WI38 (cell line): ENCODE data around the gene RERE.

Source experiments
- H3K4me3 ChIP-seq: 2 replicates; pipeline ENCODE4 v1.5.1; 2011; ENCODE audit warnings: low read depth, mild to moderate bottlenecking, control low read depth, low read length
- CTCF ChIP-seq: IDR thresholded peaks from 2 replicates; pipeline ENCODE4 v1.5.1; 2012; ENCODE audit warnings: low read depth, mild to moderate bottlenecking, control low read depth, low read length

The RERE gene

DNA sequence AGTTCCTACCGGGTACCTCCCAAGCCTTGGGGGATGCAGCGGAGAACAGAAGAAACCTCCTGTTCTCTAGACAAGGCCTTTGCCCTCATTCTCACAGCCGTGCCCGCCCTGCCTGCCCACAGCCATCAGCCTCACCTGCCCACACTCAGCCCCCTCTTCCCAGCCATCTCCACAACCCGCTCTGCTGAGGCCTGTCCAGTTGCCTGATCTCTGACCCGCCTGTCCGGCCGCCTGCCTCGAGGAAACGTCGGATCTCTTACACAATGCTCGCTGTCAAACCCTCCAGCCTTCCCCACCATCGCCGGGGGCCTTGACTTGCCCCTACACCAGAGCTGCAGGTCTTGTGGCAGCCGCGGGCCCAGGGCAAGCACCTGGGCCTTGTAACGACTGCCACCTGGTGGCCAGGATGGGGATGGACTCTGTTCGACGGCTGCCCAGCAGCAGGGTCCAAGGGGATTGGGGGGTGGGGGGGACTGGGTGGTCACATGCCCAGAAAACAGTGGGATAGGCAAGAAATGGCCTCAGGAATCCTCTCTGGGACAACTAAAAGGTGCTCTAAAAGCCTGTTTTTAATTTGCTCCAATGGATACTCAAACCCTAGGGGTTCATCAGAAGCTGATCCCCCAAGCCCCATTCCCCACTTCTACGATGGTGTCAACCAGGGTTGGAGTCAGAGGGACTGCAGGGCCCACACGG, 468.5 kb downstream of the RERE start:
- no peak overlapping the region for H3K4me3 ChIP-seq
- peak; percentile 64 for TF ChIP-seq CTCF

GRCh38 chr1:8348047-8348776, 469.2 kb downstream of the RERE start:
- H3K4me3 ChIP-seq = no peak overlapping the region
- TF ChIP-seq CTCF = no peak

GRCh38 chr1:8347635-8348034, 469.8 kb downstream of the RERE start:
- TF ChIP-seq CTCF = no peak
- H3K4me3 ChIP-seq = no peak overlapping the region

DNA sequence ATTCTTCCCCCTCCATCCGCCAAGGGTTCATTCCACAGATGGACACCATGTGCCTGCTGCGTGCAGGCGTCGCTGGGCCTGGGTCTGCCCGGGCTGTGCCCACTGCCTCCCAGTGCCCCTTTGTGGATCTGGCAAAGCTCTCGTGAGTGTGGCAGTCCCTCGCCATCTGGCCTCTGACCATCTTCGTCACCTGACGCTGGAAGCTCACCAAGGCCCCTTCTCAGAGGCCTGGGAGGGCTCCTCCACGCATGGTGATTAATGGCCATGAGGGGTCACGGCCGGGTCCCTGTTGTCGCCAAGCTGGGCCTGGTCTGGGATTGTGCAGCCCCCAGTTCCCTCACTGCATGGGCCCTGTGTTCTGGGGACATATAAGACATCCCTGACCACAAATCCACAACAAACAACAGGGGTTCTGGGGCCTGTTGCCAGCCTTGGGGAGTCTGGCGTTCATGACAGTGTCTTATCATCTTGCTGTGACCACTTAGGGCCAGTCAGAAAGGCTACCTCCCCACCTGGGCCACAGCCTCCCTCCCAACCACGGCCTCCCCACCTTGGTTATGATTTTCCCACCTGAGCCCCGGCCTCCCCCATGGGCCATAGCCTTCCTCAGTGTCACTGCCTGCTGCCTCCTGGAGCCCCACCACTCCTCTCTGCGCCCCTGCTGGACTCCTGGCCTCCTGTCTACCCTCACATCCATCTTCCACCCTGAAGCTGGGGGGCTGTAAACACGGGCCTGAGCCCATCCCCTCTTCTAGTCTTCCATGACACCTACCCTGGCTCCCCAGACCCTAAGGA, 471.6 kb downstream of the RERE start:
- no peak for TF ChIP-seq CTCF
- no peak overlapping the region for H3K4me3 ChIP-seq

GRCh38 chr1:8344893-8345507, 472.4 kb downstream of the RERE start:
- no peak for TF ChIP-seq CTCF

GRCh38 chr1:8343464-8344001, 473.9 kb downstream of the RERE start:
- TF ChIP-seq CTCF = no peak
- H3K4me3 ChIP-seq = peak overlapping the region; percentile 32

More at GRCh38 chr1:8344893-8345507, 472.4 kb downstream of the RERE start:
- no peak overlapping the region for H3K4me3 ChIP-seq
